Panc1 (cell line): Measurements from ENCODE around the gene CDC26. TPM values are rescaled to one million over a fixed set of nuclear protein-coding genes. Genes with fewer than 3 reads are reported as not detected.

Experiments
- ATAC-seq: fragments of 200-7000 bp; cut with Tn5 transposase; 2 replicates; pipeline ENCODE4 v1.9.1; 2020; ENCODE audit warnings: mild to moderate bottlenecking, moderate library complexity
- BruUV-seq: library from RNA; stranded (reverse); fragments of 400-500 nt; replicated peaks from 2 replicates; lab custom pipeline; 2021; lab: Mats Ljungman, UMichigan
- CTCF ChIA-PET: fragments of 300-600 bp; sonication (Branson Sonifier 250); formaldehyde crosslinking; loops from one replicate; lab custom pipeline; 2022; ENCODE audit warnings: antibody characterized with exemption; lab: Charles Lee
- POLR2A ChIA-PET: fragments of 300-600 bp; sonication (Branson Sonifier 250); formaldehyde crosslinking; loops from one replicate; lab custom pipeline; 2022; ENCODE audit warnings: antibody characterized with exemption; lab: Charles Lee
- DNase-seq: peaks from one replicate; pipeline ENCODE4 v3.0.0-alpha.2; 2010; ENCODE audit warnings: low read depth, low spot score
- H3K27ac ChIP-seq: 2 replicates; pipeline ENCODE4 v1.5.1; 2011; ENCODE audit warnings: mild to moderate bottlenecking, low read length, inconsistent platforms
- H3K27me3 ChIP-seq: fragments of 200-500 bp; sonication (Bioruptor generic); 2 replicates; pipeline ENCODE4 v1.6.0; 2014; ENCODE audit warnings: low read length, inconsistent platforms; ENCODE audit not compliant: control insufficient read depth, insufficient read depth
- H3K36me3 ChIP-seq: fragments of 200-500 bp; sonication (Bioruptor generic); 2 replicates; pipeline ENCODE4 v1.5.1; 2014; ENCODE audit warnings: inconsistent platforms, mild to moderate bottlenecking, low read length, moderate library complexity; ENCODE audit not compliant: control insufficient read depth, insufficient read depth
- H3K4me1 ChIP-seq: 2 replicates; pipeline ENCODE4 v1.5.1; 2011; ENCODE audit warnings: inconsistent platforms, mild to moderate bottlenecking, low read length, moderate library complexity; ENCODE audit not compliant: control insufficient read depth, insufficient read depth
- H3K4me3 ChIP-seq, 2 experiments: 2 replicates each; pipeline ENCODE4 v1.5.1; 2011 to 2012; ENCODE audit warnings: low read depth in 2 of 2, low read length in 2 of 2, mild to moderate bottlenecking in 2 of 2, inconsistent platforms in 1 of 2, moderate library complexity in 1 of 2
- H3K9me3 ChIP-seq: fragments of 200-500 bp; sonication (Bioruptor generic); 2 replicates; pipeline ENCODE4 v1.5.1; 2014; ENCODE audit warnings: low read depth, mild to moderate bottlenecking, inconsistent platforms, low read length, moderate library complexity; ENCODE audit not compliant: control insufficient read depth, insufficient read depth
- CTCF ChIP-seq: fragments of 450-650 bp; IDR thresholded peaks from 2 replicates; pipeline ENCODE4 v1.5.1; 2017; ENCODE audit warnings: mild to moderate bottlenecking
- POLR2AphosphoS5 ChIP-seq: IDR thresholded peaks from 2 replicates; pipeline ENCODE4 v1.6.1; 2012; ENCODE audit warnings: mild to moderate bottlenecking, low read depth, low read length, moderate library complexity
- REST ChIP-seq, 2 experiments: IDR thresholded peaks; 2 replicates each; pipeline ENCODE4 v1.6.1; 2011 to 2012; ENCODE audit warnings: low read depth in 2 of 2, control low read depth in 1 of 2, low read length in 1 of 2, mild to moderate bottlenecking in 1 of 2, moderate library complexity in 1 of 2; ENCODE audit not compliant: insufficient read depth in 1 of 2
- SIN3A ChIP-seq: IDR thresholded peaks from 2 replicates; pipeline ENCODE4 v1.6.1; 2012; ENCODE audit warnings: low read depth, mild to moderate bottlenecking, low read length, moderate library complexity, borderline replicate concordance; ENCODE audit not compliant: insufficient read depth
- TCF7L2 ChIP-seq: IDR thresholded peaks from 2 replicates; pipeline ENCODE4 v1.6.1; 2011; ENCODE audit warnings: mild to moderate bottlenecking, low read depth, low read length, inconsistent platforms
- in situ Hi-C: cut with HindIII; loops from 2 replicates; pipeline ENCODE4 v1.10.0; 2016; ENCODE audit warnings: low sequenced_read_pairs, low pct_unique_long_range_greater_than_20kb
- intact Hi-C: fragments of 100-400 bp; cut with micrococcal nuclease; formaldehyde crosslinking; loops from one replicate; pipeline ENCODE4 v1.10.0; 2022; ENCODE audit not compliant: unreplicated experiment
- total RNA-seq: library from RNA; stranded (reverse); gene quantifications from one replicate; pipeline ENCODE4 v1.2.1, GENCODE V29; 2021; ENCODE audit not compliant: unreplicated experiment

Gene CDC26
- total RNA-seq, 1 experiment from 2014 or later = 19.4 TPM

GRCh38 chr9:113221003-113221799 is 54.2 kb downstream of the CDC26 start, which contains the start of the genes FKBP15 and SLC31A1:
Gene FKBP15 (minus strand): TSS chr9:113221277. CDS start chr9:113221243, 34 bp downstream.
Gene SLC31A1 (plus strand): TSS chr9:113221544. CDS start chr9:113256149, 34,605 bp downstream.
- CTCF ChIA-PET = interaction anchor here (0.6 kb wide), 3 partner anchors 59 to 658 kb away, joined by 3 to 6 read pairs (median 4); no protein-coding TSS in a partner anchor
- peak; percentile 84 for DNase-seq
- POLR2A ChIA-PET = interaction anchor here (0.6 kb wide), 1 partner anchor 203 kb away, joined by 3 read pairs; no protein-coding TSS in a partner anchor
- Histone ChIP-seq H3K9me3 (no peaks in the 10 kb centered on the region), H3K27ac (peak within 1 kb of the TSS; percentile 85), H3K4me1 (peaks cover 8% of the 10 kb centered on the region), H3K27me3 (no peaks in the 10 kb centered on the region), H3K4me3 (peak within 1 kb of the TSS; percentile 95 to 98), H3K36me3 (no peaks in the 10 kb centered on the region; the same call in 1 of the 2 replicates)
- in situ Hi-C loops = no loop called here
- ATAC-seq = peak; percentile 99
- TF ChIP-seq POLR2AphosphoS5 = peak; percentile 53; the same call in 1 of the 2 replicates
- TF ChIP-seq SIN3A = 0 out of 2 replicates have a peak, but pooled peaks have one; percentile 28
- TF ChIP-seq TCF7L2 = no peak
- no TSS peak for BruUV-seq
- intact Hi-C loops = no loop called here

- DNase-seq = no peak
Measured at GRCh38 chr9:113220467-113221002, 54.8 kb downstream of the CDC26 start.

More at GRCh38 chr9:113220467-113221002, 54.8 kb downstream of the CDC26 start:
- ATAC-seq = no peak
- CTCF ChIA-PET = interaction anchor here (0.6 kb wide), 1 partner anchor 658 kb away, joined by 3 read pairs; no protein-coding TSS in a partner anchor
- intact Hi-C loops = no loop called here
- Histone ChIP-seq H3K9me3 (no peaks in the 10 kb centered on the region), H3K4me3 (peak overlapping the region; percentile 95 to 98), H3K27me3 (no peaks in the 10 kb centered on the region), H3K36me3 (no peaks in the 10 kb centered on the region; the same call in 1 of the 2 replicates), H3K4me1 (peaks cover 8% of the 10 kb centered on the region), H3K27ac (peak overlapping the region; percentile 85)
- in situ Hi-C loops = no loop called here
- POLR2A ChIA-PET = interaction anchor here (0.6 kb wide), 1 partner anchor 204 kb away, joined by 3 read pairs; no protein-coding TSS in a partner anchor
- no peak for TF ChIP-seq POLR2AphosphoS5
- TF ChIP-seq SIN3A = no peak
- no peak for TF ChIP-seq REST (IDR thresholded peaks at IDR 0.05; ENCODE audit: insufficient read depth in 1 of 2, low read depth in 2 of 2, low read length in 1 of 2)
- TF ChIP-seq CTCF = no peak
- TF ChIP-seq TCF7L2 = no peak
- no TSS peak for BruUV-seq
